Measurements from ENCODE around the gene WNK4. TPM values are rescaled to one million over a fixed set of nuclear protein-coding genes. Genes with fewer than 3 reads are reported as not detected.
A peak's percentile ranks its signal among the peaks of the same experiment; 100 is the strongest.
"Not testable (repeated sequence)": the region's sequence is repeated elsewhere in the genome, so short reads cannot be mapped to it uniquely, and the experiment has no call there.

The WNK4 gene
- not detected in 2 replicates for total RNA-seq (2014; rRNA removed; shearing (Covaris generic))

DNA sequence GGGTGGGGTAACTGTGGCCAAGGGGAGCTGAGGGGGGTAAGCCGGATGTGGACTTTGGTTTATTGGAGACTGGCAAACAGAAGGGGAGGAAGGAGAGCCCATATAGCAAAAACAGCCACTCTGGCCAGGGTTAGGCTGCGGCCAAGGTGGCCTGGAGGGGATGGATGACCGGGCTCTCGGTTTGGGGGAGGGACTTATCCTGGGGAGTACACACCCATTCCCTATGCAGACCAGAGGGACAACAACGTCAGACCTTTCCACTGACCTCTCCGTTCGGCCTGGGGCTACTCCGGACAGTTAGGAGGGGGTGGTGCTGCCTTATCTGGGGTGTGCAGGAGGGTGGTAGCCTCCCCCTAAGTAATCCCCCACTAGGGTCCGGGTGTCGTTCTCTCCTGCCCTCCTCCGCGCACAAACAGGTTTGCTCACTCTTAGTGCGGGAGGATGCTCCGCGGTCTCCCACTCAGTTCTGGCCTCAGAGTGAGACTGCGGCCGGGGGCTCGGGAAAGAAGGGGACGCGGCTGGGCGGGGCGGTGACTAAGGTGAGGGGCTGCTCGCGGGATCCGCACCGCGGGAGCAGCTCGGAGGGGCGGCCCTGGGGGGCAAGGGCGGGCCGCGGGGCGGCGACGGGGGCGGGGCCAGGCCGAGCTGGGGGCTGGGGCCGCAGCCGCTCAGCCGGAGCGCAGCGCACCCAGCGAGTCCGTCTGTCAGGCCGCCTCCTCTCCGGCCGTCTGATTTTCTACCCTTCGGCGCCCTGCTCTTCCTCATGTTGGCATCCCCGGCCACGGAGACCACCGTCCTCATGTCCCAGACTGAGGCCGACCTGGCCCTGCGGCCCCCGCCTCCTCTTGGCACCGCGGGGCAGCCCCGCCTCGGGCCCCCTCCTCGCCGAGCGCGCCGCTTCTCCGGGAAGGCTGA is at the start of gene WNK4:
WNK4 (plus strand) TSS at position 675 of the 915 bp plus-strand sequence; CDS start at position 764, 89 bp downstream.
- DNase-seq (ENCODE audit: low spot score) = no peak

DNA sequence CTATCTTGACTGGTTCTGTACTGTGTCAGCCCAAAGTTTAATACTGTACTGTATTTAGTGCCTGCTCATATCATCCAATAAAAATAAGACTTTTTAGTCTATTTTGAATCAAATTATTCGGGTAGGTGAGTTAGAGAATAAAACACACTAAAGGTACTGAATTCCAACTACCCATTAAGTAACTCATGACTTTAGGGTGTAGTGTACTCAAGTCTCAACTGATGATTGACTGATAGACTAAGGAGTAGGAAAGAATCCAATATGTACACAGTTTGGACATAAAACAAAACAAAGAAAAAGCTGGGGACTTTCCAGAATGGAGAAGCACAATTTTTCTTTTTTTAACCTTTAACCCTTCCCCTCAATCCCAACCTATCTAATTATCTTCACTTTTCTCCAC is 39.7 kb upstream of the WNK4 start:
- DNase-seq (ENCODE audit: low spot score) = no peak

- not testable (repeated sequence) for DNase-seq (ENCODE audit: low spot score)
Measured at GRCh38 chr17:42742916-42743315, 37.5 kb upstream of the WNK4 start.

GRCh38 chr17:42743595-42744282 is 36.7 kb upstream of the WNK4 start:
- DNase-seq (ENCODE audit: low spot score) = no peak

GRCh38 chr17:42744283-42744805 is 36.1 kb upstream of the WNK4 start:
- DNase-seq (ENCODE audit: low spot score) = peak; percentile 30

- DNase-seq (ENCODE audit: low spot score) = peak; percentile 86
Measured at GRCh38 chr17:42744806-42745617, 35.4 kb upstream of the WNK4 start, which contains the start of gene EZH1. Gene EZH1, minus strand, starts transcription at chr17:42745040. Its CDS starts 16,099 bp downstream, at chr17:42728941.

DNA sequence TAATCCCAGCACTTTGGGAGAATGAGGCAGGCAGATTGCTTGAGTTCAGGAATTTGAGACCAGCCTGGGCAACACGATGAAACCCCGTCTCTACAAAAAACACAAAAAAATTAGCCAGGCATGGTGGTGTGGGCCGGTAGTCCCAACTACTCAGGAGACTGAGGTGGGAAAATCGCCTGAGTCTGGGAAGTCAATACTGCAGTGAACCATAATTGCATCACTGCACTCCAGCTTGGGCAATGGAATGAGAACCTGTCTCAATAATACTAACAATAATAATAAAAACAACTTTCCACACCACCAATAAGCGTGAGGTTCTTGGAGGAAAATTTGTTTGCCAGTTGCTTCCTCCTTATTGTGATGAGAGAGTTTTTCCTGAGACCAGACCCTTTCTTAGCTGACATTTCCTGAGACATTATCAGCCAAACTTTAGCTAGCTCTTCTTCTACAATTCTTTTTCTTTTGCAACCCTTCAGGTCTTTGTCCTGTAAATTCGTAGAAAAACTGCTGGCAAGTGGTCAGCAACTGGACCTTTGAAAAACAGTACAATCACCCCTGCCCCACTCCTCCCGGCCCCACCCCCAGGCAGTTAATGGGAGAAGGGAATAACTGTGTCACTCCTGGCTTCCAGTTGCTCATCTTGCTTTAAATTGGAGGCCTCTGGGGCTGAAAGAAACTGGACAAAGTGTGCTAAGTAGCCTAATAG is 32.1 kb upstream of the WNK4 start:
- DNase-seq (ENCODE audit: low spot score) = no peak

- no peak for DNase-seq (ENCODE audit: low spot score)
Measured at GRCh38 chr17:42748908-42749798, 31.3 kb upstream of the WNK4 start.

- no peak for DNase-seq (ENCODE audit: low spot score)
Measured at GRCh38 chr17:42750739-42751344, 29.6 kb upstream of the WNK4 start.

- DNase-seq (ENCODE audit: low spot score) = no peak
Measured at GRCh38 chr17:42751628-42752027, 28.8 kb upstream of the WNK4 start.

- DNase-seq (ENCODE audit: low spot score) = no peak
Measured at GRCh38 chr17:42754782-42755181, 25.6 kb upstream of the WNK4 start.

- DNase-seq (ENCODE audit: low spot score) = no peak
Measured at GRCh38 chr17:42759982-42760651, 20.3 kb upstream of the WNK4 start.

GRCh38 chr17:42760652-42761581 is 19.5 kb upstream of the WNK4 start, which contains the start of gene RAMP2:
Gene RAMP2, plus strand, starts transcription at chr17:42761227. Its CDS starts 35 bp downstream, at chr17:42761262.
- no peak for DNase-seq (ENCODE audit: low spot score)

- DNase-seq (ENCODE audit: low spot score) = no peak
Measured at GRCh38 chr17:42761638-42762037, 18.8 kb upstream of the WNK4 start.

DNA sequence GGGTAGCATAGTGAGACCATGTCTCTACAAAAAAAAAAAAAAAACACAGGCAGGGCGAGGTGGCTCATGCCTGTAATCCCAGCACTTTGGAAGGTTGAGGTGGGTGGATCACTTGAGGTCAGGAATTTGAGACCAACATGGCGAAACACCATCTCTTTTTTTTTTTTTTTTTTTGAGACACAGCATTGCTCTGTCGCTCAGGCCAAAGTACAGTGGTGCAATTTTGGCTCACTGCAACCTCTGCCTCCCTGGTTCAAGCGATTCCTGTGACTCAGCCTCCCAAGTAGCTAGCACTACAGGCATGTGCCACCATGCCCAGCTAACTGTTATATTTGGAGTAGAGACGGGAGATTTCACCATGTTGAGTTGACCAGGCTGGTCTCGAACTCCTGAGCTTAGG is 14.3 kb upstream of the WNK4 start:
- no peak for DNase-seq (ENCODE audit: low spot score)

DNA sequence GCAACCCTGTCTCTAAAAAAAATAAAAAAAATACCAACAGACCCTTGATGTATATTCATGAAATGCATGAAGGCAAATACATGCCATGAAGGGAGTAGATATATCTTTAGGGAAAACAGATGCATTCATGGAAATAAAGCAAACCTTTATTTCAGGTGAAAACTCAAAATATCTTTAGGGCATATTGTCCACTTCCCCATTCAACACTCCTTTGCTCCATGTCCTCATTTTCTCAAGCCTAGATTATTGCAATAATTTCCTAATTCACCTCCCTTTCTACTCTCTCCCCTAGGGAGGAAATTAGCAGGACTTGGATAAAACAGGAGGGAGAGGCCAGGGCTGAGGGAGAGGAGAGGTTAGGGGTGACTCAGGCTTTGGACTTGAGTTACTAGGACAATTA is 12.9 kb upstream of the WNK4 start:
- DNase-seq (ENCODE audit: low spot score) = no peak

DNA sequence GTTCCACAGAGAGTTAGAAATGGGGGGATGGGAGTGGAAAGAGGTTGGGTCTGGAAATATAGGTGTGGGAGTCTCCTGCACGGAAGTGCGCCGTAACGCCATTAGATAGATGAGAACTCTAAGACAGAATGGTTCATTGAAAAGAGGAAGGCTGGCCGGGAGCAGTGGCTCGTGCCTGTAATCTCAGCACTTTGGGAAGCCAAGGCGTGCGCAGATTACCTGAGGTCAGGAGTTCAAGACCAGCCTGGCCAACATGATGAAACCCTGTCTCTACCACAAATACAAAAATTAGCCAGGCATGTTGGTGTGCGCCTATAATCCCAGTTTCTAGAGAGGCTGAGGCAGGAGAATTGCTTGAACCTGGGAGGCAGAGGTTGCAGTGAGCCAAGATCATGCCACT is 12.4 kb upstream of the WNK4 start:
- DNase-seq (ENCODE audit: low spot score) = not testable (repeated sequence)

GRCh38 chr17:42769964-42770363 is 10.4 kb upstream of the WNK4 start:
- DNase-seq (ENCODE audit: low spot score) = not testable (repeated sequence)
